IgD-negative memory B cell (primary cell): ENCODE data around the gene RPA1. TPM values are rescaled to one million over a fixed set of nuclear protein-coding genes. Genes with fewer than 3 reads are reported as not detected.

Experiments used
- H3K27ac Mint-ChIP-seq, 3 donors: one replicate each; pipeline ENCODE4 v1.8.0; 2020 to 2022; ENCODE audit warnings: mild to moderate bottlenecking in 3 of 3, mixed read lengths in 3 of 3, moderate library complexity in 1 of 3
- H3K27me3 Mint-ChIP-seq: one replicate; pipeline ENCODE4 v1.8.0; 2021; ENCODE audit warnings: mixed read lengths
- H3K36me3 Mint-ChIP-seq: one replicate; pipeline ENCODE4 v1.8.0; 2020; ENCODE audit warnings: mild to moderate bottlenecking, mixed read lengths
- H3K4me1 Mint-ChIP-seq, 3 donors: one replicate each; pipeline ENCODE4 v1.8.0; 2020 to 2022; ENCODE audit warnings: mixed read lengths in 3 of 3, mild to moderate bottlenecking in 1 of 3
- H3K4me3 Mint-ChIP-seq, 4 donors: one replicate each; pipeline ENCODE4 v1.8.0; 2020 to 2022; ENCODE audit warnings: mild to moderate bottlenecking in 4 of 4, mixed read lengths in 4 of 4, moderate library complexity in 3 of 4
- H3K9me3 Mint-ChIP-seq, 3 donors: one replicate each; pipeline ENCODE4 v1.8.0; 2020 to 2021; ENCODE audit warnings: mixed read lengths in 3 of 3, mild to moderate bottlenecking in 1 of 3
- polyA plus RNA-seq: library from polyadenylated mRNA; unstranded; fragments of 300-500 nt; fragmentation: Illumina TruSeq; gene quantifications from one replicate; pipeline ENCODE4 v1.2.3, GENCODE V29; 2021

Gene RPA1
- polyA plus RNA-seq, 1 donor from 2014 or later: 57.7 TPM

- Mint-ChIP-seq H3K4me1 (peaks cover 17 to 27% (median 23%) of the 10 kb centered on the region in 3 donors), H3K4me3 (peak overlapping the region in 3 of 4 donors; percentile 9 to 76 (median 29)), H3K9me3 (no peaks in the 10 kb centered on the region), H3K36me3 (no peaks in the 10 kb centered on the region), H3K27ac (no peak overlapping the region), H3K27me3 (peaks cover 33% of the 10 kb centered on the region)
These were observed 75.5 kb downstream of the RPA1 start for GRCh38 chr17:1905190-1905913.

GRCh38 chr17:1906662-1907101 is 76.9 kb downstream of the RPA1 start:
- no peaks in the 10 kb centered on the region for H3K9me3 Mint-ChIP-seq
- no peaks in the 10 kb centered on the region for H3K36me3 Mint-ChIP-seq
- H3K27ac Mint-ChIP-seq: no peak overlapping the region
- H3K4me3 Mint-ChIP-seq: peak overlapping the region in 2 of 4 donors; percentile 34 to 57
- peaks cover 17 to 27% (median 23%) of the 10 kb centered on the region in 3 donors for H3K4me1 Mint-ChIP-seq
- H3K27me3 Mint-ChIP-seq: peaks cover 36% of the 10 kb centered on the region

GRCh38 chr17:1907216-1907631 is 77.4 kb downstream of the RPA1 start:
- Mint-ChIP-seq H3K27me3 (peaks cover 40% of the 10 kb centered on the region), H3K4me3 (peak overlapping the region in 1 of 4 donors; percentile 34)

GRCh38 chr17:1907909-1908698 is 78.3 kb downstream of the RPA1 start:
- Mint-ChIP-seq H3K27me3 (peaks cover 44% of the 10 kb centered on the region), H3K36me3 (no peaks in the 10 kb centered on the region), H3K4me1 (peaks cover 14 to 26% (median 23%) of the 10 kb centered on the region in 3 donors), H3K9me3 (no peaks in the 10 kb centered on the region), H3K27ac (no peak overlapping the region), H3K4me3 (peak overlapping the region in 3 of 4 donors; percentile 55 to 74 (median 58))

More at GRCh38 chr17:1907216-1907631, 77.4 kb downstream of the RPA1 start:
- H3K27ac Mint-ChIP-seq: no peak overlapping the region
- H3K4me1 Mint-ChIP-seq: peaks cover 15 to 27% (median 23%) of the 10 kb centered on the region in 3 donors
- H3K36me3 Mint-ChIP-seq: no peaks in the 10 kb centered on the region
- no peaks in the 10 kb centered on the region for H3K9me3 Mint-ChIP-seq

- peak overlapping the region; percentile 41 to 74 (median 56) for H3K4me3 Mint-ChIP-seq
- no peaks in the 10 kb centered on the region for H3K9me3 Mint-ChIP-seq
- peaks cover 11 to 21% (median 20%) of the 10 kb centered on the region in 3 donors for H3K4me1 Mint-ChIP-seq
- H3K27ac Mint-ChIP-seq: peak overlapping the region in 1 of 3 donors; percentile 9
- no peaks in the 10 kb centered on the region for H3K36me3 Mint-ChIP-seq
- peaks cover 44% of the 10 kb centered on the region for H3K27me3 Mint-ChIP-seq
These were observed 79.0 kb downstream of the RPA1 start for GRCh38 chr17:1908699-1909309.

- no peaks in the 10 kb centered on the region for H3K36me3 Mint-ChIP-seq
- H3K27ac Mint-ChIP-seq: no peak overlapping the region
- H3K27me3 Mint-ChIP-seq: peaks cover 46% of the 10 kb centered on the region
- H3K4me3 Mint-ChIP-seq: no peak overlapping the region
- no peaks in the 10 kb centered on the region for H3K9me3 Mint-ChIP-seq
- H3K4me1 Mint-ChIP-seq: peaks cover 3 to 9% (median 9%) of the 10 kb centered on the region in 3 donors
These were observed 80.2 kb downstream of the RPA1 start for GRCh38 chr17:1909985-1910384.

- peaks cover 36% of the 10 kb centered on the region for H3K27me3 Mint-ChIP-seq
- H3K36me3 Mint-ChIP-seq: no peaks in the 10 kb centered on the region
- no peaks in the 10 kb centered on the region for H3K9me3 Mint-ChIP-seq
- H3K4me3 Mint-ChIP-seq: no peak overlapping the region
- peaks cover 3 to 11% (median 9%) of the 10 kb centered on the region in 3 donors for H3K4me1 Mint-ChIP-seq
- no peak overlapping the region for H3K27ac Mint-ChIP-seq
These were observed 82.3 kb downstream of the RPA1 start for GRCh38 chr17:1912146-1912545.

GRCh38 chr17:1913702-1914101 is 83.9 kb downstream of the RPA1 start:
- Mint-ChIP-seq H3K4me3 (peak overlapping the region in 1 of 4 donors; percentile 51), H3K27me3 (peaks cover 28% of the 10 kb centered on the region), H3K36me3 (no peaks in the 10 kb centered on the region), H3K27ac (no peak overlapping the region), H3K9me3 (no peaks in the 10 kb centered on the region), H3K4me1 (peaks cover 2 to 10% (median 6%) of the 10 kb centered on the region in 3 donors)

- H3K36me3 Mint-ChIP-seq: no peaks in the 10 kb centered on the region
- no peak overlapping the region for H3K27ac Mint-ChIP-seq
- H3K9me3 Mint-ChIP-seq: no peaks in the 10 kb centered on the region
These were observed 84.9 kb downstream of the RPA1 start for GRCh38 chr17:1914661-1915083.

GRCh38 chr17:1915889-1916288 is 86.1 kb downstream of the RPA1 start:
- no peaks in the 10 kb centered on the region for H3K36me3 Mint-ChIP-seq
- peaks cover 15% of the 10 kb centered on the region for H3K27me3 Mint-ChIP-seq
- peak overlapping the region in 1 of 4 donors; percentile 3 for H3K4me3 Mint-ChIP-seq
- H3K4me1 Mint-ChIP-seq: peaks cover 0 to 6% (median 5%) of the 10 kb centered on the region in 3 donors
- H3K27ac Mint-ChIP-seq: peak overlapping the region in 1 of 3 donors; percentile 15
- H3K9me3 Mint-ChIP-seq: no peaks in the 10 kb centered on the region

More at GRCh38 chr17:1914661-1915083, 84.9 kb downstream of the RPA1 start:
- Mint-ChIP-seq H3K4me3 (no peak overlapping the region), H3K27me3 (peaks cover 23% of the 10 kb centered on the region), H3K4me1 (peaks cover 0 to 6% (median 5%) of the 10 kb centered on the region in 3 donors)

GRCh38 chr17:1916316-1916715 is 86.5 kb downstream of the RPA1 start:
- no peaks in the 10 kb centered on the region for H3K36me3 Mint-ChIP-seq
- no peaks in the 10 kb centered on the region for H3K9me3 Mint-ChIP-seq
- no peak overlapping the region for H3K4me3 Mint-ChIP-seq
- peaks cover 15% of the 10 kb centered on the region for H3K27me3 Mint-ChIP-seq
- peaks cover 0 to 6% (median 5%) of the 10 kb centered on the region in 3 donors for H3K4me1 Mint-ChIP-seq
- peak overlapping the region in 1 of 3 donors; percentile 15 for H3K27ac Mint-ChIP-seq

GRCh38 chr17:1916963-1917715 is 87.3 kb downstream of the RPA1 start:
- peak overlapping the region in 1 of 4 donors; percentile 32 for H3K4me3 Mint-ChIP-seq
- no peak overlapping the region for H3K27ac Mint-ChIP-seq
- H3K4me1 Mint-ChIP-seq: peaks cover 0 to 6% (median 5%) of the 10 kb centered on the region in 3 donors
- no peaks in the 10 kb centered on the region for H3K9me3 Mint-ChIP-seq
- peaks cover 9% of the 10 kb centered on the region for H3K27me3 Mint-ChIP-seq
- H3K36me3 Mint-ChIP-seq: no peaks in the 10 kb centered on the region

GRCh38 chr17:1918346-1919162 is 88.7 kb downstream of the RPA1 start:
- peaks cover 0 to 6% (median 5%) of the 10 kb centered on the region in 3 donors for H3K4me1 Mint-ChIP-seq
- H3K27me3 Mint-ChIP-seq: peaks cover 4% of the 10 kb centered on the region
- H3K4me3 Mint-ChIP-seq: no peak overlapping the region
- no peaks in the 10 kb centered on the region for H3K36me3 Mint-ChIP-seq
- H3K9me3 Mint-ChIP-seq: no peaks in the 10 kb centered on the region
- H3K27ac Mint-ChIP-seq: no peak overlapping the region
